ENCODE results near the gene AMBN. TPM values are rescaled to one million over a fixed set of nuclear protein-coding genes. Genes with fewer than 3 reads are reported as not detected.

The AMBN gene
- total and polyA plus RNA-seq, 9 of the 15 experiments (the other 6 are each of a cell fraction or from before 2014, with no cell fraction given), result 0.03 to 0.09 (median 0.07) TPM; not detected in 6

- H3K4me2 ChIP-seq (ENCODE audit: insufficient read depth, low read length), result no peak overlapping the region
- ATAC-seq (no peak), FAIRE-seq (no peak), DNase-seq (ENCODE audit: extremely low read depth in 1 of 4, low spot score in 3 of 4) (no peak)
- no peaks in the 10 kb centered on the region for H3K4me1 ChIP-seq (replicated peaks in 1 of 2; ENCODE audit: control insufficient read depth in 2 of 2, insufficient read depth in 2 of 2, low read length in 2 of 2)
- no peak overlapping the region for H2AFZ ChIP-seq (ENCODE audit: low read depth, low read length)
- H4K20me1 ChIP-seq (replicated peaks; ENCODE audit: control insufficient read depth, insufficient read depth, low read length), result no peaks in the 10 kb centered on the region
- intact Hi-C loops (cut with micrococcal nuclease) (no loop called here), in situ Hi-C loops (cut with MboI) (no loop called here)
- H3K79me2 ChIP-seq (ENCODE audit: control insufficient read depth, insufficient read depth, low read length), result no peaks in the 10 kb centered on the region
- TF ChIP-seq EGR1 (conservative IDR thresholded peaks at IDR 0.05) (no peak), MYNN (IDR thresholded peaks at IDR 0.05) (no peak), MYNN (CRISPR knock-in tag; IDR thresholded peaks at IDR 0.05) (no peak), HIVEP1 (CRISPR knock-in tag; IDR thresholded peaks at IDR 0.05) (no peak), FOS (IDR thresholded peaks at IDR 0.05; ENCODE audit: extremely low read depth, insufficient read length) (no peak), BHLHE40 (IDR thresholded peaks at IDR 0.05; ENCODE audit: low read length) (no peak), POLR2A (conservative IDR thresholded peaks at IDR 0.05) (no peak), SMARCE1 (IDR thresholded peaks at IDR 0.05) (no peak), MTA2 (IDR thresholded peaks at IDR 0.05; ENCODE audit: low read depth) (no peak), CBX2 (IDR thresholded peaks at IDR 0.05; ENCODE audit: insufficient read depth, low read length, poor library complexity, severe bottlenecking) (no peak), HDAC8 (tag; IDR thresholded peaks at IDR 0.05) (no peak), TCF15 (CRISPR knock-in tag; IDR thresholded peaks at IDR 0.05) (no peak), RBM15 (IDR thresholded peaks at IDR 0.05; ENCODE audit: insufficient read depth, low read length) (no peak)
- ChIA-PET POLR2A (no interaction called here), CTCF (ENCODE audit: low intra/inter-chr PET ratio) (no interaction called here)
- no peak overlapping the region for H3K9ac ChIP-seq (ENCODE audit: insufficient read depth in 1 of 2, low read depth in 2 of 2, low read length in 2 of 2)
- H3K27me3 ChIP-seq (ENCODE audit: control insufficient read depth in 2 of 2, insufficient read depth in 2 of 2, low read length in 2 of 2), result no peaks in the 10 kb centered on the region; a peak in 1 of 5 replicates
- no peak overlapping the region for H3K27ac ChIP-seq (ENCODE audit: extremely low read depth, low read depth, low read length)
- no TSS peak for BruUV-seq (replicated peaks)
- H3K36me3 ChIP-seq (ENCODE audit: control insufficient read depth, insufficient read depth, low read length), result no peaks in the 10 kb centered on the region
- H3K4me3 ChIP-seq, result no peak overlapping the region
- no peaks in the 10 kb centered on the region for H3K9me3 ChIP-seq (replicated peaks; ENCODE audit: control insufficient read depth, insufficient read depth, low read depth, low read length)
- H3K9me1 ChIP-seq (ENCODE audit: control insufficient read depth, insufficient read depth, low read length), result no peaks in the 10 kb centered on the region
- WGBS (ENCODE audit: insufficient coverage, low coverage, missing lambda C conversion rate), result 0% methylated on average over 2 of the region's 2 CpGs
Measured at GRCh38 chr4:70581980-70582379, 10.1 kb upstream of the AMBN start.

Measured in K562 (cell line).